IPS-18c (cell line): ENCODE results near the gene UGT1A1.
"Not testable (repeated sequence)": the region's sequence is repeated elsewhere in the genome, so short reads cannot be mapped to it uniquely, and the experiment has no call there.

Experiments used
- H3K4me3 ChIP-seq: 2 replicates; pipeline ENCODE4 v1.7.0; 2013; ENCODE audit warnings: low read depth, mild to moderate bottlenecking, low read length, moderate library complexity; ENCODE audit not compliant: insufficient read depth
- H3K9me3 ChIP-seq: one replicate; pipeline ENCODE4 v1.6.1; 2013; ENCODE audit warnings: mild to moderate bottlenecking, low read length, moderate library complexity; ENCODE audit not compliant: control insufficient read depth, insufficient read depth

The UGT1A1 gene

GRCh38 chr2:233751212-233752009 is 8.7 kb upstream of the UGT1A1 start:
- H3K4me3 ChIP-seq, H3K9me3 ChIP-seq: not testable (repeated sequence)

- peaks cover 4% of the 10 kb centered on the region for H3K9me3 ChIP-seq
- H3K4me3 ChIP-seq, result no peak overlapping the region
Observed at GRCh38 chr2:233754872-233755611, 5.0 kb upstream of the UGT1A1 start.

- H3K4me3 ChIP-seq, result no peak overlapping the region
- no peaks in the 10 kb centered on the region for H3K9me3 ChIP-seq
Observed at GRCh38 chr2:233756429-233757081, 3.5 kb upstream of the UGT1A1 start.

- H3K4me3 ChIP-seq, result no peak overlapping the region
- no peaks in the 10 kb centered on the region for H3K9me3 ChIP-seq
Observed at GRCh38 chr2:233758141-233758540, 1.9 kb upstream of the UGT1A1 start.

GRCh38 chr2:233758849-233759248 is 1.2 kb upstream of the UGT1A1 start:
- Histone ChIP-seq H3K4me3 (no peak overlapping the region), H3K9me3 (no peaks in the 10 kb centered on the region)

GRCh38 chr2:233761040-233761769 is 1.1 kb downstream of the UGT1A1 start:
- Histone ChIP-seq H3K9me3 (no peaks in the 10 kb centered on the region), H3K4me3 (no peak overlapping the region)

- Histone ChIP-seq H3K9me3 (no peaks in the 10 kb centered on the region), H3K4me3 (no peak overlapping the region)
Observed at GRCh38 chr2:233764264-233764663, 4.2 kb downstream of the UGT1A1 start.

- Histone ChIP-seq H3K9me3 (no peaks in the 10 kb centered on the region), H3K4me3 (no peak overlapping the region)
Observed at GRCh38 chr2:233764761-233765160, 4.7 kb downstream of the UGT1A1 start.

- no peaks in the 10 kb centered on the region for H3K9me3 ChIP-seq
Observed at GRCh38 chr2:233766416-233766815, 6.3 kb downstream of the UGT1A1 start.

GRCh38 chr2:233768076-233768475 is 8.0 kb downstream of the UGT1A1 start:
- no peaks in the 10 kb centered on the region for H3K9me3 ChIP-seq
- H3K4me3 ChIP-seq, result no peak overlapping the region

More at GRCh38 chr2:233766416-233766815, 6.3 kb downstream of the UGT1A1 start:
- no peak overlapping the region for H3K4me3 ChIP-seq

GRCh38 chr2:233769260-233769659 is 9.2 kb downstream of the UGT1A1 start:
- H3K9me3 ChIP-seq, result no peaks in the 10 kb centered on the region
- no peak overlapping the region for H3K4me3 ChIP-seq

GRCh38 chr2:233772153-233772552 is 12.1 kb downstream of the UGT1A1 start:
- no peak overlapping the region for H3K4me3 ChIP-seq
- no peaks in the 10 kb centered on the region for H3K9me3 ChIP-seq

GRCh38 chr2:233772583-233772982 is 12.5 kb downstream of the UGT1A1 start:
- no peaks in the 10 kb centered on the region for H3K9me3 ChIP-seq

GRCh38 chr2:233773854-233774253 is 13.8 kb downstream of the UGT1A1 start:
- no peak overlapping the region for H3K4me3 ChIP-seq
- no peaks in the 10 kb centered on the region for H3K9me3 ChIP-seq

More at GRCh38 chr2:233772583-233772982, 12.5 kb downstream of the UGT1A1 start:
- no peak overlapping the region for H3K4me3 ChIP-seq

GRCh38 chr2:233775414-233775813 is 15.3 kb downstream of the UGT1A1 start:
- H3K4me3 ChIP-seq, result no peak overlapping the region
- H3K9me3 ChIP-seq, result no peaks in the 10 kb centered on the region

- Histone ChIP-seq H3K4me3 (no peak within 1 kb of the TSS), H3K9me3 (no peaks in the 10 kb centered on the region)
Observed at GRCh38 chr2:233778030-233778429, 18.0 kb downstream of the UGT1A1 start, which contains the start of gene MROH2A. MROH2A (plus strand) TSS chr2:233778330; CDS start chr2:233779359, 1,029 bp downstream.

GRCh38 chr2:233779722-233780121 is 19.7 kb downstream of the UGT1A1 start:
- H3K4me3 ChIP-seq, result no peak overlapping the region
- no peaks in the 10 kb centered on the region for H3K9me3 ChIP-seq
